Metanephros (tissue), 1 donor: Measurements from ENCODE around the gene AMOTL1. TPM values are rescaled to one million over a fixed set of nuclear protein-coding genes. Genes with fewer than 3 reads are reported as not detected.

Experiments
- total RNA-seq: library from RNA; depleted of rRNA; stranded (reverse); fragments of >200 nt; gene quantifications from one replicate; pipeline ENCODE4 v1.2.3, GENCODE V29; 2014

Gene AMOTL1, protein sequence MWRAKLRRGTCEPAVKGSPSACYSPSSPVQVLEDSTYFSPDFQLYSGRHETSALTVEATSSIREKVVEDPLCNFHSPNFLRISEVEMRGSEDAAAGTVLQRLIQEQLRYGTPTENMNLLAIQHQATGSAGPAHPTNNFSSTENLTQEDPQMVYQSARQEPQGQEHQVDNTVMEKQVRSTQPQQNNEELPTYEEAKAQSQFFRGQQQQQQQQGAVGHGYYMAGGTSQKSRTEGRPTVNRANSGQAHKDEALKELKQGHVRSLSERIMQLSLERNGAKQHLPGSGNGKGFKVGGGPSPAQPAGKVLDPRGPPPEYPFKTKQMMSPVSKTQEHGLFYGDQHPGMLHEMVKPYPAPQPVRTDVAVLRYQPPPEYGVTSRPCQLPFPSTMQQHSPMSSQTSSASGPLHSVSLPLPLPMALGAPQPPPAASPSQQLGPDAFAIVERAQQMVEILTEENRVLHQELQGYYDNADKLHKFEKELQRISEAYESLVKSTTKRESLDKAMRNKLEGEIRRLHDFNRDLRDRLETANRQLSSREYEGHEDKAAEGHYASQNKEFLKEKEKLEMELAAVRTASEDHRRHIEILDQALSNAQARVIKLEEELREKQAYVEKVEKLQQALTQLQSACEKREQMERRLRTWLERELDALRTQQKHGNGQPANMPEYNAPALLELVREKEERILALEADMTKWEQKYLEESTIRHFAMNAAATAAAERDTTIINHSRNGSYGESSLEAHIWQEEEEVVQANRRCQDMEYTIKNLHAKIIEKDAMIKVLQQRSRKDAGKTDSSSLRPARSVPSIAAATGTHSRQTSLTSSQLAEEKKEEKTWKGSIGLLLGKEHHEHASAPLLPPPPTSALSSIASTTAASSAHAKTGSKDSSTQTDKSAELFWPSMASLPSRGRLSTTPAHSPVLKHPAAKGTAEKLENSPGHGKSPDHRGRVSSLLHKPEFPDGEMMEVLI
- total RNA-seq: 68.3 TPM

DNA sequence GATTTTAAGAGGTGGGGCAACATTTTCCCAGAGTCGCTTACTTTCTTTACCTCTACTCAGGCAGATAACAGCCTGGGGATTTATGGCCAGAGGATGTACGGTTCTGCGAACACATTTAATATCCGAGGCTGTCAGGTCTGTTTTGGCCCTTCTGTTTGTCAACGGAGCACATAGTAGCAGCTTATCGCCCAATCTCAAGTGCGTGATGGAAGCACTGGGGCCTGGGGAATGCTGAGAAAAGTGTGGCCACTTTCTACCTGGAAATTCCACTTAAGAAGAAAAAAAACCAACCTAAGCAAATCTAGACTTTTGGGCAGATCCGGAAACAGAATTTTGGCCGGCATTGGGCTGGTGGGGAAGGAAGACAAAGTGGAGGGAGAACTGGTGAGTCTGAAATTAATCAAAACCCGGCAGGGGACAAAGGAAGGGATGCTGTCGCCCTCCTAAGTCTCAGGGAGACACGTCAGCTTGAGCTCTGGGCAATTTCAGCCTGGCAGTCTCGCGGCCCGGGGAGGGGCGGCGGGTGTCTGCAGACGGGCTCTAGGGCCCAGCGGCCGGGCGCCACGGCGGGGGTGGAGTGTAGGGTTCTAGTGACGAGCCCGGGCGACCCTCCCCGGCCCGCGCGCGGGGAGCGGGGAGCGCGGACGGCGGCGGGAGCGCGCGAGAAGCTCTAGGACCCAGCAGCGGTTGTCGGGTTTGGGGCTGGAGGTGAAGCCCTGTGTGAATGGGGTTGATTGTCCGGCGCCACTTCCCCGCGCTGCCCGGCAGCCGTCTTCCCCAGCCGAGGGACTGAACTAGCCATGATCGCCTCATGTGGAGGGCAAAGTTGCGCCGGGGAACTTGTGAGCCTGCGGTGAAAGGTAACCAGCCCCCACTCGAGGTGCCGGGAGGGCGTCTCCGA, at the start of gene AMOTL1:
Gene AMOTL1, plus strand, starts transcription at position 656 of the 901 bp plus-strand sequence. Its CDS starts 156 bp downstream, at position 812.

Other genes starting within 250 kb of the AMOTL1 start
- 12.4 TPM for gene FUT4, start 224.4 kb upstream of the AMOTL1 start, total RNA-seq
- 5.1 TPM for gene PIWIL4, start 201.0 kb upstream of the AMOTL1 start, total RNA-seq
- 42.7 TPM for gene CWC15, start 205.2 kb downstream of the AMOTL1 start, total RNA-seq
- gene KDM4D, start 205.4 kb downstream of the AMOTL1 start, total RNA-seq: 2.6 TPM